MM.1S (cell line): ENCODE measurements around the gene USP6NL.

ENCODE experiments used
- CTCF ChIP-seq: fragments of 300-600 bp; sonication (generic); IDR thresholded peaks from 2 replicates; pipeline ENCODE4 v1.5.1; 2016; ENCODE audit warnings: antibody characterized with exemption, low read length, mixed read lengths
- EZH2 ChIP-seq: fragments of 300-600 bp; sonication (generic); optimal IDR thresholded peaks from 2 replicates; pipeline ENCODE3; 2017; ENCODE audit warnings: low read depth, mild to moderate bottlenecking, antibody characterized with exemption, low read length, mixed read lengths

GRCh38 chr10:11425676-11426075 lies 185.8 kb downstream of the USP6NL start:
- TF ChIP-seq CTCF (no peak), EZH2 (no peak)
